Tibial artery (tissue), 4 donors: ENCODE data around the gene LHPP.

Experiments used
- DNase-seq, 2 donors: peaks; one replicate each; pipeline ENCODE4 v3.0.0-alpha.2; 2019
- H3K27ac ChIP-seq, 2 donors: fragments of 200-600 bp; sonication (generic) in 1 of 2; 1 replicate in 1 of 2; 2 replicates in 1 of 2; pipeline ENCODE4 v1.5.1; 2018 to 2019; ENCODE audit warnings: mild to moderate bottlenecking in 1 of 2
- H3K27me3 ChIP-seq, 2 donors: fragments of 200-600 bp; sonication (generic) in 1 of 2; one replicate each; pipeline versions ENCODE4 v1.5.1 to v1.6.0; 2016 to 2019
- H3K36me3 ChIP-seq, 3 donors: fragments of 200-600 bp; sonication (generic) in 2 of 3; one replicate each; pipeline ENCODE4 v1.5.1; 2016 to 2019; ENCODE audit warnings: mild to moderate bottlenecking in 2 of 3
- H3K4me1 ChIP-seq, 4 donors: fragments of 200-600 bp; sonication (generic) in 2 of 4; 1 replicate in 3 of 4; 2 replicates in 1 of 4; pipeline ENCODE4 v1.5.1; 2016 to 2019
- H3K4me3 ChIP-seq, 2 donors: fragments of 200-600 bp; sonication (generic) in 1 of 2; 1 replicate in 1 of 2; 2 replicates in 1 of 2; pipeline ENCODE4 v1.5.1; 2018 to 2019; ENCODE audit warnings: mild to moderate bottlenecking in 2 of 2
- H3K9me3 ChIP-seq, 3 donors: fragments of 200-600 bp; sonication (generic) in 1 of 3; one replicate each; pipeline ENCODE4 v1.5.1; 2016 to 2019
- intact Hi-C: fragments of 100-400 bp; cut with DNase I; formaldehyde crosslinking; loops from one replicate; pipeline ENCODE4 v1.15.0; 2023; ENCODE audit warnings: low total_unique reads
- TF ChIP-seq, protein P1 (sequence below), 2 experiments: fragments of 200-600 bp in 1 of 2; fragments of 450-650 bp in 1 of 2; IDR thresholded peaks; one replicate each; pipeline ENCODE4 v1.5.1; 2017 to 2019; ENCODE audit warnings: antibody characterized with exemption in 2 of 2, mild to moderate bottlenecking in 1 of 2, moderate library complexity in 1 of 2

Gene LHPP

DNA sequence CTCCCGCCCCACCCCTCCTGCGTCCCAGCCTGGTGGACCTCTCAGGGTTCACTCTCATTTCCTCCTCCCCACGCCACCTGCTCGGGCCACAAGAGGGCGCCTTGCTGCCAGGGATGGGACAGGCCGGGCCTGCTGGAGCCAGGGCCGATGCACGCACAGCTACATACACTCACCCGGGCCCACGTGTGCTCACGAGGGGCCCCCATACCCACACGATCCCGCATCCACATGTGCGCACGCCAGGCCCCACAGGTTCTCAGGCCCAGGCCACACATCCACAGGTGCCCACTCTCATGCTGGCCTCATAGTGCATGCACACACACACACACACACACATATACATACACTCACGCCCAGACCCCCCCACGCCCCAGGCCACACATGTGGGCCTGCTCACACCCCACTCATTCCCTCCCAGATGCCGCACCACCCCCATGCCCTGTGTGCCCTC, 68.6 kb downstream of the LHPP start:
- no peak overlapping the region for H3K27ac ChIP-seq
- no peak overlapping the region for H3K4me3 ChIP-seq
- peaks cover 0 to 7% (median 3%) of the 10 kb centered on the region in 4 donors for H3K4me1 ChIP-seq
- no peaks in the 10 kb centered on the region for H3K36me3 ChIP-seq
- no peaks in the 10 kb centered on the region for H3K9me3 ChIP-seq
- H3K27me3 ChIP-seq: no peaks in the 10 kb centered on the region
- DNase-seq: peak; percentile 85 to 87
- TF ChIP-seq, protein P1, sequence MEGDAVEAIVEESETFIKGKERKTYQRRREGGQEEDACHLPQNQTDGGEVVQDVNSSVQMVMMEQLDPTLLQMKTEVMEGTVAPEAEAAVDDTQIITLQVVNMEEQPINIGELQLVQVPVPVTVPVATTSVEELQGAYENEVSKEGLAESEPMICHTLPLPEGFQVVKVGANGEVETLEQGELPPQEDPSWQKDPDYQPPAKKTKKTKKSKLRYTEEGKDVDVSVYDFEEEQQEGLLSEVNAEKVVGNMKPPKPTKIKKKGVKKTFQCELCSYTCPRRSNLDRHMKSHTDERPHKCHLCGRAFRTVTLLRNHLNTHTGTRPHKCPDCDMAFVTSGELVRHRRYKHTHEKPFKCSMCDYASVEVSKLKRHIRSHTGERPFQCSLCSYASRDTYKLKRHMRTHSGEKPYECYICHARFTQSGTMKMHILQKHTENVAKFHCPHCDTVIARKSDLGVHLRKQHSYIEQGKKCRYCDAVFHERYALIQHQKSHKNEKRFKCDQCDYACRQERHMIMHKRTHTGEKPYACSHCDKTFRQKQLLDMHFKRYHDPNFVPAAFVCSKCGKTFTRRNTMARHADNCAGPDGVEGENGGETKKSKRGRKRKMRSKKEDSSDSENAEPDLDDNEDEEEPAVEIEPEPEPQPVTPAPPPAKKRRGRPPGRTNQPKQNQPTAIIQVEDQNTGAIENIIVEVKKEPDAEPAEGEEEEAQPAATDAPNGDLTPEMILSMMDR (IDR thresholded peaks at IDR 0.05): peak; percentile 87 to 90
- intact Hi-C loops: loop anchor here (2.0 to 10.0 kb wide), 2 partner anchors 211 to 295 kb away; no protein-coding TSS in a partner anchor

DNA sequence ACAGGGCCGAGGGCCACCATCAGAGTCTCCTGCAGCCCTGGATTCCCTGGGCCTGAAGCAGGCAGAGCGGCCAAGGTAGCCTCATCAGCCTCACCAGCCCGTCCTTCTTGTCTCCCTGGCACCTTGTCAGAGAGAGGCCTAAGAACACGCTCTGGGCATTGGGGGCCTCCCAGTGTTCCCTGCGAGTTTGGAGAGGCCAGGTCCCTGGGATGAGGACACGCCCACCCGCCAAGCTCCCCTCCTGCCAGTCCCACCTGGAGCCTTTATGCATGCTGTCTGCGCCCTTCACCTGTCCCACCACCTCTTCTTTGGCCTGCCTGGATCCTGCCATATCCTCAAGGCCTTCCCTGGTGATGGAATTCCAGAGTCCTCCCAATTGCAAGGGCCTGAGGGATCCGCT, 69.2 kb downstream of the LHPP start:
- no peak for DNase-seq
- Histone ChIP-seq H3K36me3 (no peaks in the 10 kb centered on the region), H3K4me1 (peaks cover 0 to 7% (median 3%) of the 10 kb centered on the region in 4 donors), H3K4me3 (no peak overlapping the region), H3K27me3 (no peaks in the 10 kb centered on the region), H3K9me3 (no peaks in the 10 kb centered on the region), H3K27ac (no peak overlapping the region)
- intact Hi-C loops: loop anchor here (2.0 to 10.0 kb wide), 2 partner anchors 210 to 294 kb away; no protein-coding TSS in a partner anchor
- TF ChIP-seq, protein P1 (IDR thresholded peaks at IDR 0.05): no peak

DNA sequence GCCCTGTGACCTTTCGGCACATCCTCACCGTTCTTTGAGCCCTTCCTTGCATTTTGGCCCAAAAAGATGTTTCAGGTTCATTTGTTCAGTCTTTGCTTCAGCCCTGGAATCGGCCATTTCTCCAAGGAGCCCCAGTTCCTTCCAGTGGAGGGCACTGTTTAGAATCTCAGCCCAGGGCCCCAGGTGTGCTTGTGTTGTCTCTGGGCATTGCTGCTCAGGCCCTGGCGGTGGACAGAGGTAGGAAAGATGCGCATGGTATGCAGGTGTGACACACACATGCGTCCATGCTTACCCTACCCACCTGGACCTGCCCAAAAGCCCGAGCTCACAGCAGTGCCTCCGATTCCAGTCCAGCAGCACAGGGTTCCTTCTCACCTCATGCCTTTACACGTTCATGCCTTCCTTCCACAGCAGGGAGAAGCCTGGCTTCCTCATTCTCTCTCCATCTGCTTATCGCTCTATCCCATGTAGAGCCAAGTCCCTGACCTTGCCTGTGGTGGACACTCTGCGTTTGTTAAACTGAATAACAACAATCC, 70.6 kb downstream of the LHPP start:
- Histone ChIP-seq H3K4me1 (peaks cover 0 to 7% (median 3%) of the 10 kb centered on the region in 4 donors), H3K27ac (no peak overlapping the region), H3K36me3 (no peaks in the 10 kb centered on the region), H3K27me3 (no peaks in the 10 kb centered on the region), H3K4me3 (no peak overlapping the region), H3K9me3 (no peaks in the 10 kb centered on the region)
- intact Hi-C loops: loop anchor here (10.0 kb wide), 1 partner anchor 293 kb away; no protein-coding TSS in a partner anchor
- TF ChIP-seq, protein P1 (IDR thresholded peaks at IDR 0.05): no peak
- no peak for DNase-seq

DNA sequence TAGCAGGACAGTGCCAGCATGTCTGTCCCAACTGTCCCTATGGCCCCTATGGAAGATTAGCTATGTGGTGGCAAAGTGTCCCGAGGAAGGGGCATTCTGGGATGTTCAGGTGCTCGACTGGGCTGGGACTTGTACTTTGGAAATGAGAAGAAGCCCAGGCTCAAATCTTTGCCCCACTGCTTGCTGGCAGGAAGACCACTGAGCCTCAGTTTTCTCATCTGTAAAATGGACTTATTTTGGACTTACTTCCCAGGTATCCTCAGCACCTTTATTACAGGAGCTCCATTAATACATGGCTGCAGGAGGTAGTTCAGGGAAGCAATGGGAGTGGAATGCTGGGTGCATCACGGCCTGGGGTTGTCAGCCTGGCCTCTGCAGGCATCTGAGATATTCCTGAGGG, 71.2 kb downstream of the LHPP start:
- no peak for DNase-seq
- Histone ChIP-seq H3K9me3 (no peaks in the 10 kb centered on the region), H3K27me3 (no peaks in the 10 kb centered on the region), H3K36me3 (no peaks in the 10 kb centered on the region), H3K4me1 (peaks cover 0 to 7% (median 3%) of the 10 kb centered on the region in 4 donors), H3K27ac (no peak overlapping the region), H3K4me3 (no peak overlapping the region)
- intact Hi-C loops: loop anchor here (10.0 kb wide), 1 partner anchor 292 kb away; no protein-coding TSS in a partner anchor
- TF ChIP-seq, protein P1 (IDR thresholded peaks at IDR 0.05): no peak

DNA sequence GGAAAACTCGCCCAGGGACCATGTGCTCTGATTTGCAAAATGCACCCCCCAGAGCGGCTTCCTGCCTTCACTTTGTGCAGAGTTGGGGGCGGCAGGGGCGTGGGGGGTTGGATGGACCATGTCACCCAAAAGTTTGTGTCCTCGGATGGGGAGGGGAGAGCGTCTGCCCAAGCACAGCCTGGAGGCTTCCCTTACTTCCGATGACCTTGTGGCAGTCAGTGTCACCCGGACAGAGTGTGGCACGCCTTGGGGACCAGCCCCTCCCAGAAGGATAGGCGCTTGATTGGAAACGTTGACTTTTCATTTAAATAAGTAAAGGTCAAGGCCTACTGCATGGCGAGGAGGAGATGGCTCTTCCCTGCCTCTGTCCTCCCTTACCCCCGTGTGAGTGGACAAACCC, 71.6 kb downstream of the LHPP start:
- Histone ChIP-seq H3K4me3 (no peak overlapping the region), H3K36me3 (no peaks in the 10 kb centered on the region), H3K27me3 (no peaks in the 10 kb centered on the region), H3K27ac (no peak overlapping the region), H3K9me3 (no peaks in the 10 kb centered on the region), H3K4me1 (peaks cover 0 to 7% (median 3%) of the 10 kb centered on the region in 4 donors)
- no peak for DNase-seq
- intact Hi-C loops: loop anchor here (10.0 kb wide), 1 partner anchor 292 kb away; no protein-coding TSS in a partner anchor
- TF ChIP-seq, protein P1 (IDR thresholded peaks at IDR 0.05): no peak
